Gastrocnemius medialis (tissue), 4 donors: ENCODE results near the gene DEK. TPM values are rescaled to one million over a fixed set of nuclear protein-coding genes. Genes with fewer than 3 reads are reported as not detected.

ENCODE experiments used
- ATAC-seq, 2 donors: fragments of 150-250 bp; one replicate each; pipeline ENCODE4 v1.9.1; 2016
- DNase-seq, 2 donors: peaks; one replicate each; pipeline ENCODE4 v3.0.0-alpha.2; 2019
- H3K27ac ChIP-seq, 4 donors: fragments of 200-600 bp; sonication (generic); 1 replicate in 1 of 4; 2 replicates in 3 of 4; pipeline ENCODE4 v1.5.1; 2016 to 2018; ENCODE audit warnings: mild to moderate bottlenecking in 2 of 4, moderate library complexity in 1 of 4
- H3K27me3 ChIP-seq, 3 donors: fragments of 200-600 bp; sonication (generic) in 2 of 3; 1 replicate in 1 of 3; 2 replicates in 2 of 3; pipeline versions ENCODE4 v1.5.1 to v1.6.0; 2016 to 2019; ENCODE audit warnings: mild to moderate bottlenecking in 1 of 3, moderate library complexity in 1 of 3
- H3K36me3 ChIP-seq, 2 donors: fragments of 200-600 bp; sonication (generic) in 1 of 2; one replicate each; pipeline ENCODE4 v1.5.1; 2017 to 2018
- H3K4me1 ChIP-seq, 2 donors: fragments of 200-600 bp; sonication (generic) in 1 of 2; one replicate each; pipeline ENCODE4 v1.5.1; 2016 to 2017; ENCODE audit warnings: mild to moderate bottlenecking in 2 of 2
- H3K4me3 ChIP-seq, 4 donors: fragments of 200-600 bp; sonication (generic) in 3 of 4; 1 replicate in 1 of 4; 2 replicates in 3 of 4; pipeline ENCODE4 v1.5.1; 2016 to 2019; ENCODE audit warnings: mild to moderate bottlenecking in 2 of 4
- H3K9me3 ChIP-seq, 3 donors: fragments of 200-600 bp; sonication (generic) in 2 of 3; 1 replicate in 1 of 3; 2 replicates in 2 of 3; pipeline ENCODE4 v1.5.1; 2016 to 2019
- CTCF ChIP-seq, 5 experiments: fragments of 450-650 bp in 3 of 5; fragments of 200-600 bp in 2 of 5; sonication (generic) in 2 of 5; IDR thresholded peaks in 4 of 5; conservative IDR thresholded peaks in 1 of 5; 1 replicate in 4 of 5; 2 replicates in 1 of 5; pipeline ENCODE4 v1.5.1; 2016 to 2019; ENCODE audit warnings: antibody characterized with exemption in 5 of 5, mild to moderate bottlenecking in 3 of 5, moderate library complexity in 3 of 5
- POLR2A ChIP-seq, 2 donors: fragments of 450-650 bp; IDR thresholded peaks; one replicate each; pipeline ENCODE4 v1.6.1; 2017; ENCODE audit warnings: antibody characterized with exemption in 2 of 2, mild to moderate bottlenecking in 2 of 2, moderate library complexity in 2 of 2
- in situ Hi-C, 4 donors: fragments of 200-750 bp; cut with MboI; loops; one replicate each; pipeline versions ENCODE4 v1.15.0 to v1.8.0; 2017; ENCODE audit warnings: low sequenced_read_pairs in 4 of 4
- intact Hi-C: fragments of 100-400 bp; cut with DNase I; formaldehyde crosslinking; loops from one replicate; pipeline ENCODE4 v1.15.1; 2023; ENCODE audit warnings: low total_unique reads
- total RNA-seq, 4 donors: library from RNA; depleted of rRNA; stranded (reverse); fragments of >200 nt; gene quantifications; one replicate each; pipeline versions ENCODE4 v1.1.0 to v1.2.3, GENCODE V29; 2016

Gene DEK
- total RNA-seq, 4 donors from 2014 or later = 60.5 to 134 (median 105) TPM

GRCh38 chr6:18186540-18187250 is 77.6 kb downstream of the DEK start:
- TF ChIP-seq POLR2A (IDR thresholded peaks at IDR 0.05) = no peak
- no peak for TF ChIP-seq CTCF (IDR thresholded peaks at IDR 0.05 in 4 of 5, conservative IDR thresholded peaks at IDR 0.05 in 1 of 5)
- in situ Hi-C loops (no loop called here), intact Hi-C loops (no loop called here)
- no peaks in the 10 kb centered on the region for H3K9me3 ChIP-seq
- no peak for DNase-seq
- H3K27ac ChIP-seq = no peak overlapping the region
- H3K36me3 ChIP-seq = peaks cover 3 to 25% of the 10 kb centered on the region in 2 donors
- H3K4me1 ChIP-seq = no peaks in the 10 kb centered on the region
- no peaks in the 10 kb centered on the region for H3K27me3 ChIP-seq
- H3K4me3 ChIP-seq = no peak overlapping the region
- no peak for ATAC-seq

- Histone ChIP-seq H3K36me3 (peaks cover 0 to 19% of the 10 kb centered on the region in 2 donors), H3K4me1 (no peaks in the 10 kb centered on the region), H3K4me3 (no peak overlapping the region), H3K27ac (no peak overlapping the region), H3K27me3 (no peaks in the 10 kb centered on the region), H3K9me3 (no peaks in the 10 kb centered on the region)
- ATAC-seq = no peak
- in situ Hi-C loops (no loop called here), intact Hi-C loops (no loop called here)
- no peak for DNase-seq
- TF ChIP-seq CTCF (IDR thresholded peaks at IDR 0.05 in 4 of 5, conservative IDR thresholded peaks at IDR 0.05 in 1 of 5) (no peak), POLR2A (IDR thresholded peaks at IDR 0.05) (no peak)
These were observed 78.3 kb downstream of the DEK start for GRCh38 chr6:18186033-18186432.

GRCh38 chr6:18185624-18186023 is 78.7 kb downstream of the DEK start:
- no peak overlapping the region for H3K27ac ChIP-seq
- TF ChIP-seq CTCF (IDR thresholded peaks at IDR 0.05 in 4 of 5, conservative IDR thresholded peaks at IDR 0.05 in 1 of 5) (no peak), POLR2A (IDR thresholded peaks at IDR 0.05) (no peak)

GRCh38 chr6:18183766-18184165 is 80.6 kb downstream of the DEK start:
- Histone ChIP-seq H3K36me3 (peaks cover 0 to 17% of the 10 kb centered on the region in 2 donors), H3K4me3 (no peak overlapping the region)
- in situ Hi-C loops = no loop called here

More at GRCh38 chr6:18185624-18186023, 78.7 kb downstream of the DEK start:
- intact Hi-C loops (no loop called here), in situ Hi-C loops (no loop called here)
- H3K4me1 ChIP-seq = no peaks in the 10 kb centered on the region
- H3K9me3 ChIP-seq = no peaks in the 10 kb centered on the region
- H3K36me3 ChIP-seq = peaks cover 0 to 19% of the 10 kb centered on the region in 2 donors
- no peak overlapping the region for H3K4me3 ChIP-seq
- no peak for ATAC-seq
- no peaks in the 10 kb centered on the region for H3K27me3 ChIP-seq
- DNase-seq = no peak

More at GRCh38 chr6:18183766-18184165, 80.6 kb downstream of the DEK start:
- Histone ChIP-seq H3K4me1 (no peaks in the 10 kb centered on the region), H3K27me3 (no peaks in the 10 kb centered on the region), H3K9me3 (no peaks in the 10 kb centered on the region), H3K27ac (no peak overlapping the region)
- DNase-seq (no peak), ATAC-seq (no peak)
- TF ChIP-seq POLR2A (IDR thresholded peaks at IDR 0.05) = no peak
- no peak for TF ChIP-seq CTCF (IDR thresholded peaks at IDR 0.05 in 4 of 5, conservative IDR thresholded peaks at IDR 0.05 in 1 of 5)
- intact Hi-C loops = no loop called here
